ENCODE measurements around the gene ST6GALNAC6. TPM values are rescaled to one million over a fixed set of nuclear protein-coding genes. Genes with fewer than 3 reads are reported as not detected.

Gene ST6GALNAC6
- total and polyA plus RNA-seq, 10 of the 15 experiments (the other 5 are each of a cell fraction or from before 2014, with no cell fraction given) = 0.40 to 27.0 (median 16.8) TPM

DNA sequence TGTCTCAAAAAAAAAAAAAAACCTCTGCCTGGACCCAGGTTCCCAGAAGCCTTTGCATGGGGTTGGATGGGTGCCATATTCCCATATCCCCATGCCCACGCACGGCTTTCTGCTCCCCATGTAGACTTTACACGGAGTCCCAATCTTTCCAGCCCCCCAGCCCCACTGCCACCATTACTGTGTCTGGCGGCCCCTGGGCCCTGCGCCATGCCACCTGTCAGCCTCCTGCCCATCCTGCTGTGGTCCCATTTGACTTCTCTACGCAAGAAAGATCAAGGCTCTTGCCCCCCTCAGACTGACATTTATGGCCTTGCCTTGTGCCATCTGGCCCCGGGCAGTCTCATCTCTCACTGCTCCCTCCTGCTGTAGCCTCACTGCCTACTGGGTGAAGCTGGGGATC is 15.4 kb downstream of the ST6GALNAC6 start:
- ChIA-PET POLR2A (no interaction called here), CTCF (no interaction called here), SMC1A (ENCODE audit: uncharacterized antibody, unreplicated experiment) (interaction anchor here (1.2 kb wide), 1 partner anchor 15 kb away, joined by 3 read pairs; no protein-coding TSS in a partner anchor), RAD21 (ENCODE audit: unreplicated experiment) (no interaction called here)
- H3K9me3 ChIP-seq (replicated peaks; ENCODE audit: control insufficient read depth, insufficient read depth, low read length) = no peaks in the 10 kb centered on the region
- FAIRE-seq = no peak
- H3K27me3 ChIP-seq (replicated peaks in 1 of 2; ENCODE audit: control insufficient read depth in 2 of 2, insufficient read depth in 2 of 2, low read length in 1 of 2) = no peaks in the 10 kb centered on the region
- no peak; the same call in 2 of the 3 replicates for ATAC-seq
- H3K27ac ChIP-seq (ENCODE audit: control insufficient read depth, insufficient read depth) = no peak overlapping the region
- peaks cover 3% of the 10 kb centered on the region for H3K4me1 ChIP-seq (ENCODE audit: control insufficient read depth, insufficient read depth, low read length)
- no TSS peak for BruUV-seq (replicated peaks)
- no peak overlapping the region for H3K9ac ChIP-seq (ENCODE audit: control insufficient read depth, insufficient read depth, low read length)
- intact Hi-C loops (cut with micrococcal nuclease; ENCODE audit: unreplicated experiment) (loop anchor here (5.0 kb wide), 1 partner anchor 33 kb away; the partner anchor contains the start of gene ST6GALNAC4), in situ Hi-C loops (cut with MboI) (no loop called here)
- peaks cover 3 to 4% of the 10 kb centered on the region in 2 experiments; a peak in 3 of 4 replicates for H3K36me3 ChIP-seq (ENCODE audit: control insufficient read depth in 2 of 2, insufficient read depth in 2 of 2, low read length in 1 of 2)
- no peaks in the 10 kb centered on the region for H4K20me1 ChIP-seq (ENCODE audit: control insufficient read depth, insufficient read depth)
- no peak overlapping the region for H3K4me3 ChIP-seq
- H2AFZ ChIP-seq (ENCODE audit: control insufficient read depth, low read depth, low read length) = no peak overlapping the region
- TF ChIP-seq TCF12 (IDR thresholded peaks at IDR 0.05; ENCODE audit: low read depth, low read length) (no peak), IKZF1 (conservative IDR thresholded peaks at IDR 0.05) (no peak), STAT1 (conservative IDR thresholded peaks at IDR 0.05) (no peak), EED (IDR thresholded peaks at IDR 0.05; ENCODE audit: low read depth) (no peak), CREM (IDR thresholded peaks at IDR 0.05; ENCODE audit: low read depth) (no peak), SMAD1 (IDR thresholded peaks at IDR 0.05; ENCODE audit: low read depth, partially characterized antibody) (no peak), RB1 (IDR thresholded peaks at IDR 0.05; ENCODE audit: borderline replicate concordance) (no peak), POLR2AphosphoS2 (IDR thresholded peaks at IDR 0.05; ENCODE audit: low read depth, low read length) (no peak), NR2C2 (IDR thresholded peaks at IDR 0.05; ENCODE audit: borderline replicate concordance, control insufficient read depth, insufficient read length, low read depth) (no peak), HDAC2 (IDR thresholded peaks at IDR 0.05) (no peak)
- TF ChIP-seq, protein P1, sequence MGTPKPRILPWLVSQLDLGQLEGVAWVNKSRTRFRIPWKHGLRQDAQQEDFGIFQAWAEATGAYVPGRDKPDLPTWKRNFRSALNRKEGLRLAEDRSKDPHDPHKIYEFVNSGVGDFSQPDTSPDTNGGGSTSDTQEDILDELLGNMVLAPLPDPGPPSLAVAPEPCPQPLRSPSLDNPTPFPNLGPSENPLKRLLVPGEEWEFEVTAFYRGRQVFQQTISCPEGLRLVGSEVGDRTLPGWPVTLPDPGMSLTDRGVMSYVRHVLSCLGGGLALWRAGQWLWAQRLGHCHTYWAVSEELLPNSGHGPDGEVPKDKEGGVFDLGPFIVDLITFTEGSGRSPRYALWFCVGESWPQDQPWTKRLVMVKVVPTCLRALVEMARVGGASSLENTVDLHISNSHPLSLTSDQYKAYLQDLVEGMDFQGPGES (IDR thresholded peaks at IDR 0.05) = no peak
- TF ChIP-seq, protein P2, sequence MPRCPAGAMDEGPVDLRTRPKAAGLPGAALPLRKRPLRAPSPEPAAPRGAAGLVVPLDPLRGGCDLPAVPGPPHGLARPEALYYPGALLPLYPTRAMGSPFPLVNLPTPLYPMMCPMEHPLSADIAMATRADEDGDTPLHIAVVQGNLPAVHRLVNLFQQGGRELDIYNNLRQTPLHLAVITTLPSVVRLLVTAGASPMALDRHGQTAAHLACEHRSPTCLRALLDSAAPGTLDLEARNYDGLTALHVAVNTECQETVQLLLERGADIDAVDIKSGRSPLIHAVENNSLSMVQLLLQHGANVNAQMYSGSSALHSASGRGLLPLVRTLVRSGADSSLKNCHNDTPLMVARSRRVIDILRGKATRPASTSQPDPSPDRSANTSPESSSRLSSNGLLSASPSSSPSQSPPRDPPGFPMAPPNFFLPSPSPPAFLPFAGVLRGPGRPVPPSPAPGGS (IDR thresholded peaks at IDR 0.05; ENCODE audit: borderline replicate concordance, insufficient read depth, low read depth, low read length, poor library complexity, severe bottlenecking) = no peak
- TF ChIP-seq, protein P3, sequence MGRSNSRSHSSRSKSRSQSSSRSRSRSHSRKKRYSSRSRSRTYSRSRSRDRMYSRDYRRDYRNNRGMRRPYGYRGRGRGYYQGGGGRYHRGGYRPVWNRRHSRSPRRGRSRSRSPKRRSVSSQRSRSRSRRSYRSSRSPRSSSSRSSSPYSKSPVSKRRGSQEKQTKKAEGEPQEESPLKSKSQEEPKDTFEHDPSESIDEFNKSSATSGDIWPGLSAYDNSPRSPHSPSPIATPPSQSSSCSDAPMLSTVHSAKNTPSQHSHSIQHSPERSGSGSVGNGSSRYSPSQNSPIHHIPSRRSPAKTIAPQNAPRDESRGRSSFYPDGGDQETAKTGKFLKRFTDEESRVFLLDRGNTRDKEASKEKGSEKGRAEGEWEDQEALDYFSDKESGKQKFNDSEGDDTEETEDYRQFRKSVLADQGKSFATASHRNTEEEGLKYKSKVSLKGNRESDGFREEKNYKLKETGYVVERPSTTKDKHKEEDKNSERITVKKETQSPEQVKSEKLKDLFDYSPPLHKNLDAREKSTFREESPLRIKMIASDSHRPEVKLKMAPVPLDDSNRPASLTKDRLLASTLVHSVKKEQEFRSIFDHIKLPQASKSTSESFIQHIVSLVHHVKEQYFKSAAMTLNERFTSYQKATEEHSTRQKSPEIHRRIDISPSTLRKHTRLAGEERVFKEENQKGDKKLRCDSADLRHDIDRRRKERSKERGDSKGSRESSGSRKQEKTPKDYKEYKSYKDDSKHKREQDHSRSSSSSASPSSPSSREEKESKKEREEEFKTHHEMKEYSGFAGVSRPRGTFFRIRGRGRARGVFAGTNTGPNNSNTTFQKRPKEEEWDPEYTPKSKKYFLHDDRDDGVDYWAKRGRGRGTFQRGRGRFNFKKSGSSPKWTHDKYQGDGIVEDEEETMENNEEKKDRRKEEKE (IDR thresholded peaks at IDR 0.05) = no peak
- TF ChIP-seq, protein P4, sequence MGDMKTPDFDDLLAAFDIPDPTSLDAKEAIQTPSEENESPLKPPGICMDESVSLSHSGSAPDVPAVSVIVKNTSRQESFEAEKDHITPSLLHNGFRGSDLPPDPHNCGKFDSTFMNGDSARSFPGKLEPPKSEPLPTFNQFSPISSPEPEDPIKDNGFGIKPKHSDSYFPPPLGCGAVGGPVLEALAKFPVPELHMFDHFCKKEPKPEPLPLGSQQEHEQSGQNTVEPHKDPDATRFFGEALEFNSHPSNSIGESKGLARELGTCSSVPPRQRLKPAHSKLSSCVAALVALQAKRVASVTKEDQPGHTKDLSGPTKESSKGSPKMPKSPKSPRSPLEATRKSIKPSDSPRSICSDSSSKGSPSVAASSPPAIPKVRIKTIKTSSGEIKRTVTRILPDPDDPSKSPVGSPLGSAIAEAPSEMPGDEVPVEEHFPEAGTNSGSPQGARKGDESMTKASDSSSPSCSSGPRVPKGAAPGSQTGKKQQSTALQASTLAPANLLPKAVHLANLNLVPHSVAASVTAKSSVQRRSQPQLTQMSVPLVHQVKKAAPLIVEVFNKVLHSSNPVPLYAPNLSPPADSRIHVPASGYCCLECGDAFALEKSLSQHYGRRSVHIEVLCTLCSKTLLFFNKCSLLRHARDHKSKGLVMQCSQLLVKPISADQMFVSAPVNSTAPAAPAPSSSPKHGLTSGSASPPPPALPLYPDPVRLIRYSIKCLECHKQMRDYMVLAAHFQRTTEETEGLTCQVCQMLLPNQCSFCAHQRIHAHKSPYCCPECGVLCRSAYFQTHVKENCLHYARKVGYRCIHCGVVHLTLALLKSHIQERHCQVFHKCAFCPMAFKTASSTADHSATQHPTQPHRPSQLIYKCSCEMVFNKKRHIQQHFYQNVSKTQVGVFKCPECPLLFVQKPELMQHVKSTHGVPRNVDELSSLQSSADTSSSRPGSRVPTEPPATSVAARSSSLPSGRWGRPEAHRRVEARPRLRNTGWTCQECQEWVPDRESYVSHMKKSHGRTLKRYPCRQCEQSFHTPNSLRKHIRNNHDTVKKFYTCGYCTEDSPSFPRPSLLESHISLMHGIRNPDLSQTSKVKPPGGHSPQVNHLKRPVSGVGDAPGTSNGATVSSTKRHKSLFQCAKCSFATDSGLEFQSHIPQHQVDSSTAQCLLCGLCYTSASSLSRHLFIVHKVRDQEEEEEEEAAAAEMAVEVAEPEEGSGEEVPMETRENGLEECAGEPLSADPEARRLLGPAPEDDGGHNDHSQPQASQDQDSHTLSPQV (IDR thresholded peaks at IDR 0.05) = no peak
- no peak overlapping the region for H3K4me2 ChIP-seq (ENCODE audit: control insufficient read depth, insufficient read depth)
- WGBS (ENCODE audit: insufficient coverage, insufficient replicate concordance, low lambda C conversion rate, missing lambda C conversion rate) = 89% methylated on average over 7 of the region's 7 CpGs
- H3K79me2 ChIP-seq (ENCODE audit: control insufficient read depth, insufficient read depth, low read length) = no peaks in the 10 kb centered on the region
- no peak for DNase-seq (ENCODE audit: low read depth, low spot score)

All from GM12878 (cell line).